ENCODE data around the gene CBLB. TPM values are rescaled to one million over a fixed set of nuclear protein-coding genes. Genes with fewer than 3 reads are reported as not detected.

Gene CBLB
- total RNA-seq, 1 experiment from 2014 or later, result 34.3 TPM

- no peaks in the 10 kb centered on the region for H3K9me3 ChIP-seq
- no peak for DNase-seq
- no peaks in the 10 kb centered on the region for H3K4me1 Mint-ChIP-seq (ENCODE audit: low read depth, unreplicated experiment)
- H3K27me3 ChIP-seq (replicated peaks; ENCODE audit: control insufficient read depth, insufficient read depth, low read length), result no peaks in the 10 kb centered on the region
- BruUV-seq (replicated peaks), result no TSS peak
- no peaks in the 10 kb centered on the region for H3K9me3 Mint-ChIP-seq (ENCODE audit: unreplicated experiment)
- ChIA-PET POLR2A (no interaction called here), CTCF (no interaction called here)
- intact Hi-C loops (cut with micrococcal nuclease; ENCODE audit: unreplicated experiment), result no loop called here
- H3K27me3 Mint-ChIP-seq (ENCODE audit: insufficient read depth, unreplicated experiment), result no peaks in the 10 kb centered on the region
- H3K27ac Mint-ChIP-seq (ENCODE audit: unreplicated experiment), result no peak overlapping the region
- H3K4me3 Mint-ChIP-seq (ENCODE audit: unreplicated experiment), result no peak overlapping the region
- no peaks in the 10 kb centered on the region for H3K4me1 ChIP-seq
- H3K4me3 ChIP-seq (ENCODE audit: low read depth, low read length), result no peak overlapping the region
- H3K36me3 Mint-ChIP-seq (ENCODE audit: insufficient read depth, unreplicated experiment), result peaks cover 11% of the 10 kb centered on the region
- H3K36me3 ChIP-seq (ENCODE audit: control insufficient read depth, insufficient read depth, low read length), result no peaks in the 10 kb centered on the region
- TF ChIP-seq, protein P1, sequence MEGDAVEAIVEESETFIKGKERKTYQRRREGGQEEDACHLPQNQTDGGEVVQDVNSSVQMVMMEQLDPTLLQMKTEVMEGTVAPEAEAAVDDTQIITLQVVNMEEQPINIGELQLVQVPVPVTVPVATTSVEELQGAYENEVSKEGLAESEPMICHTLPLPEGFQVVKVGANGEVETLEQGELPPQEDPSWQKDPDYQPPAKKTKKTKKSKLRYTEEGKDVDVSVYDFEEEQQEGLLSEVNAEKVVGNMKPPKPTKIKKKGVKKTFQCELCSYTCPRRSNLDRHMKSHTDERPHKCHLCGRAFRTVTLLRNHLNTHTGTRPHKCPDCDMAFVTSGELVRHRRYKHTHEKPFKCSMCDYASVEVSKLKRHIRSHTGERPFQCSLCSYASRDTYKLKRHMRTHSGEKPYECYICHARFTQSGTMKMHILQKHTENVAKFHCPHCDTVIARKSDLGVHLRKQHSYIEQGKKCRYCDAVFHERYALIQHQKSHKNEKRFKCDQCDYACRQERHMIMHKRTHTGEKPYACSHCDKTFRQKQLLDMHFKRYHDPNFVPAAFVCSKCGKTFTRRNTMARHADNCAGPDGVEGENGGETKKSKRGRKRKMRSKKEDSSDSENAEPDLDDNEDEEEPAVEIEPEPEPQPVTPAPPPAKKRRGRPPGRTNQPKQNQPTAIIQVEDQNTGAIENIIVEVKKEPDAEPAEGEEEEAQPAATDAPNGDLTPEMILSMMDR (IDR thresholded peaks at IDR 0.05; ENCODE audit: insufficient read depth in 1 of 2, low read depth in 1 of 2, low read length in 1 of 2, severe bottlenecking in 1 of 2, unreplicated experiment in 1 of 2), result no peak
Observed at GRCh38 chr3:105851582-105851981, 17.2 kb downstream of the CBLB start.

DNA sequence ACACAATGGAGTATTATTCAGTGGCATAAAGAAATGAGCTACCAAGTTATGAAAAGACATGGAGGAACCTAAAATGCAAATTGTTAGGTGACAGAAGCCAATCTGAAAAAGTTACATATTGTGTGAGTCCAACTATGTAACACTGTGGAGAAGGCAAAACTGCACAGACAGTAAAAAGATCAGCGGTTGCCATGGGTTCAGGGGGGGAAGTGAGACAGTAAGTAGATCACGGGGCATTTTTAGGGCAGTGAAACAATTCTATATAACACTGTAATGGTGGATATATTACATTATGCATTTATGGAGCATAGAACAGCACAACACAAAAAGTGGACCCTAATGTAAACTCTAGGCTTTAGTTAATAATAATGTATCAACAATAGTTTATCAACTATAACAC is 17.6 kb downstream of the CBLB start:
- CTCF ChIA-PET, result no interaction called here
- H3K9me3 ChIP-seq, result no peaks in the 10 kb centered on the region
- no TSS peak for BruUV-seq (replicated peaks)
- intact Hi-C loops (cut with micrococcal nuclease; ENCODE audit: unreplicated experiment), result no loop called here
- Mint-ChIP-seq H3K27me3 (ENCODE audit: insufficient read depth, unreplicated experiment) (no peaks in the 10 kb centered on the region), H3K4me3 (ENCODE audit: unreplicated experiment) (no peak overlapping the region), H3K27ac (ENCODE audit: unreplicated experiment) (no peak overlapping the region), H3K4me1 (ENCODE audit: low read depth, unreplicated experiment) (no peaks in the 10 kb centered on the region), H3K36me3 (ENCODE audit: insufficient read depth, unreplicated experiment) (peaks cover 11% of the 10 kb centered on the region), H3K9me3 (ENCODE audit: unreplicated experiment) (no peaks in the 10 kb centered on the region)
- no peak overlapping the region for H3K4me3 ChIP-seq (ENCODE audit: low read depth, low read length)
- no peaks in the 10 kb centered on the region for H3K27me3 ChIP-seq (replicated peaks; ENCODE audit: control insufficient read depth, insufficient read depth, low read length)
- TF ChIP-seq, protein P1 (IDR thresholded peaks at IDR 0.05; ENCODE audit: insufficient read depth in 1 of 2, low read depth in 1 of 2, low read length in 1 of 2, severe bottlenecking in 1 of 2, unreplicated experiment in 1 of 2), result no peak
- POLR2A ChIA-PET, result no interaction called here
- H3K36me3 ChIP-seq (ENCODE audit: control insufficient read depth, insufficient read depth, low read length), result no peaks in the 10 kb centered on the region
- no peak for DNase-seq
- H3K4me1 ChIP-seq, result no peaks in the 10 kb centered on the region

GRCh38 chr3:105850593-105850992 is 18.2 kb downstream of the CBLB start:
- no peak overlapping the region for H3K4me3 ChIP-seq (ENCODE audit: low read depth, low read length)
- H3K27me3 ChIP-seq (replicated peaks; ENCODE audit: control insufficient read depth, insufficient read depth, low read length), result no peaks in the 10 kb centered on the region
- TF ChIP-seq, protein P1 (IDR thresholded peaks at IDR 0.05; ENCODE audit: insufficient read depth in 1 of 2, low read depth in 1 of 2, low read length in 1 of 2, severe bottlenecking in 1 of 2, unreplicated experiment in 1 of 2), result no peak
- ChIA-PET POLR2A (no interaction called here), CTCF (no interaction called here)
- no peaks in the 10 kb centered on the region for H3K9me3 ChIP-seq
- no peaks in the 10 kb centered on the region for H3K36me3 ChIP-seq (ENCODE audit: control insufficient read depth, insufficient read depth, low read length)
- no peaks in the 10 kb centered on the region for H3K4me1 ChIP-seq
- intact Hi-C loops (cut with micrococcal nuclease; ENCODE audit: unreplicated experiment), result no loop called here
- no peaks in the 10 kb centered on the region for H3K4me1 Mint-ChIP-seq (ENCODE audit: low read depth, unreplicated experiment)
- BruUV-seq (replicated peaks), result no TSS peak
- no peak overlapping the region for H3K4me3 Mint-ChIP-seq (ENCODE audit: unreplicated experiment)
- H3K27me3 Mint-ChIP-seq (ENCODE audit: insufficient read depth, unreplicated experiment), result no peaks in the 10 kb centered on the region
- H3K9me3 Mint-ChIP-seq (ENCODE audit: unreplicated experiment), result no peaks in the 10 kb centered on the region
- H3K36me3 Mint-ChIP-seq (ENCODE audit: insufficient read depth, unreplicated experiment), result peaks cover 11% of the 10 kb centered on the region
- no peak for DNase-seq
- H3K27ac Mint-ChIP-seq (ENCODE audit: unreplicated experiment), result no peak overlapping the region

Measured in Caco-2 (cell line).